ENCODE data around the gene MT1B. TPM values are rescaled to one million over a fixed set of nuclear protein-coding genes. Genes with fewer than 3 reads are reported as not detected.

Gene MT1B
- total and polyA plus RNA-seq, 2 of the 13 experiments (the other 11 are each of a cell fraction or from before 2014, with no cell fraction given) = 0.89 TPM; not detected in 1

- TF ChIP-seq ZBTB46 (CRISPR knock-in tag; IDR thresholded peaks at IDR 0.05; ENCODE audit: borderline replicate concordance) = no peak
- TF ChIP-seq GFI1 (CRISPR knock-in tag; IDR thresholded peaks at IDR 0.05; ENCODE audit: borderline replicate concordance) = peak; percentile 20; the same call in 1 of the 2 replicates
- no peak for TF ChIP-seq ZNF841 (CRISPR knock-in tag; IDR thresholded peaks at IDR 0.05; ENCODE audit: borderline replicate concordance)
- TF ChIP-seq ZNF101 (CRISPR knock-in tag; IDR thresholded peaks at IDR 0.05; ENCODE audit: borderline replicate concordance, low read depth) = no peak
- TF ChIP-seq ZNF276 (CRISPR knock-in tag; IDR thresholded peaks at IDR 0.05; ENCODE audit: low read depth) = 0 out of 2 replicates have a peak, but pooled peaks have one; percentile 23
- TF ChIP-seq DPF2 (CRISPR knock-in tag; IDR thresholded peaks at IDR 0.05; ENCODE audit: borderline replicate concordance, low read depth) = no peak; the same call in 1 of the 2 replicates
- peak; percentile 55; the same call in 1 of the 2 replicates for TF ChIP-seq ZNF614 (CRISPR knock-in tag; IDR thresholded peaks at IDR 0.05; ENCODE audit: borderline replicate concordance)
- TF ChIP-seq ZNF891 (CRISPR knock-in tag; IDR thresholded peaks at IDR 0.05) = peak; percentile 62; the same call in 1 of the 2 replicates
- TF ChIP-seq FOXC1 (CRISPR knock-in tag; IDR thresholded peaks at IDR 0.05; ENCODE audit: borderline replicate concordance) = peak; percentile 63
- TF ChIP-seq AGO2 (optimal IDR thresholded peaks at IDR 0.05; ENCODE audit: low read depth, low read length) = no peak
- TF ChIP-seq TOE1 (CRISPR knock-in tag; IDR thresholded peaks at IDR 0.05) = no peak
- no peak for TF ChIP-seq GRHL1 (CRISPR knock-in tag; conservative IDR thresholded peaks at IDR 0.05)
- no peak for TF ChIP-seq ATF7 (IDR thresholded peaks at IDR 0.05)
- TF ChIP-seq ATF7 (CRISPR knock-in tag; IDR thresholded peaks at IDR 0.05) = peak; percentile 2; the same call in 1 of the 2 replicates
- no peak for TF ChIP-seq ZFP36 (IDR thresholded peaks at IDR 0.05; ENCODE audit: borderline replicate concordance, low read depth, low read length, partially characterized antibody)
- TF ChIP-seq ZNF770 (CRISPR knock-in tag; IDR thresholded peaks at IDR 0.05) = no peak
- peak; percentile 97 for TF ChIP-seq MYPOP (CRISPR knock-in tag; IDR thresholded peaks at IDR 0.05)
- TF ChIP-seq PAWR (CRISPR knock-in tag; IDR thresholded peaks at IDR 0.05; ENCODE audit: borderline replicate concordance) = no peak
- peak; percentile 59; the same call in 1 of the 2 replicates for TF ChIP-seq THYN1 (CRISPR knock-in tag; IDR thresholded peaks at IDR 0.05; ENCODE audit: borderline replicate concordance, low read depth)
These were observed 44.5 kb upstream of the MT1B start (continued) for GRCh38 chr16:56607109-56607618.
